ENCODE results near the gene SPNS1. TPM values are rescaled to one million over a fixed set of nuclear protein-coding genes. Genes with fewer than 3 reads are reported as not detected.
"Not testable (repeated sequence)": the region's sequence is repeated elsewhere in the genome, so short reads cannot be mapped to it uniquely, and the experiment has no call there.

The SPNS1 gene
- total RNA-seq, 1 donor from 2014 or later = 68.4 TPM

DNA sequence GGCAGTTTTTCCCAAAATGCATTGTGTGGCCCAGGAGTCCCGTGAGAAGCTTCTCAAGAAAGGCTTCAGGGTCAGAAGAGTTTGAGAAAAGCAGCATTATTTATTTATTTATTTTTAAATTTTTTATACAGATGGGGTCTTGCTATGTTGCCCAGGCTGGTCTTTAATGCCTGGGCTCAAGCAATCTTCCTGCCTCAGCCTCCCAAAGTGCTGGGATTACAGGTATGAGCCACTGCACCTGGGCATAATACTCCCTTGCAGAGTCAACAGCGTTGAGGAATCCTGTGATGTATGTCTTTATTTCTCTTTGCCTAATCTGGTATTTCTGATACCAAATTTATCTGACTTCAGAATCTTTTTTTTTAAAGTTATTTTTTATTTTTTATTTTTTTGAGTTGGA, 25.4 kb downstream of the SPNS1 start:
- no peaks in the 10 kb centered on the region for H3K9me3 Mint-ChIP-seq (ENCODE audit: unreplicated experiment)
- no peak overlapping the region for H3K4me3 Mint-ChIP-seq (ENCODE audit: unreplicated experiment)
- H3K36me3 Mint-ChIP-seq (ENCODE audit: low read depth, unreplicated experiment) = no peaks in the 10 kb centered on the region
- H3K27me3 Mint-ChIP-seq (ENCODE audit: unreplicated experiment) = peaks cover 1% of the 10 kb centered on the region
- no peak for DNase-seq (ENCODE audit: low spot score)
- H3K4me1 Mint-ChIP-seq (ENCODE audit: unreplicated experiment) = no peaks in the 10 kb centered on the region
- no peak overlapping the region for H3K27ac Mint-ChIP-seq (ENCODE audit: unreplicated experiment)
- TF ChIP-seq, protein P1, sequence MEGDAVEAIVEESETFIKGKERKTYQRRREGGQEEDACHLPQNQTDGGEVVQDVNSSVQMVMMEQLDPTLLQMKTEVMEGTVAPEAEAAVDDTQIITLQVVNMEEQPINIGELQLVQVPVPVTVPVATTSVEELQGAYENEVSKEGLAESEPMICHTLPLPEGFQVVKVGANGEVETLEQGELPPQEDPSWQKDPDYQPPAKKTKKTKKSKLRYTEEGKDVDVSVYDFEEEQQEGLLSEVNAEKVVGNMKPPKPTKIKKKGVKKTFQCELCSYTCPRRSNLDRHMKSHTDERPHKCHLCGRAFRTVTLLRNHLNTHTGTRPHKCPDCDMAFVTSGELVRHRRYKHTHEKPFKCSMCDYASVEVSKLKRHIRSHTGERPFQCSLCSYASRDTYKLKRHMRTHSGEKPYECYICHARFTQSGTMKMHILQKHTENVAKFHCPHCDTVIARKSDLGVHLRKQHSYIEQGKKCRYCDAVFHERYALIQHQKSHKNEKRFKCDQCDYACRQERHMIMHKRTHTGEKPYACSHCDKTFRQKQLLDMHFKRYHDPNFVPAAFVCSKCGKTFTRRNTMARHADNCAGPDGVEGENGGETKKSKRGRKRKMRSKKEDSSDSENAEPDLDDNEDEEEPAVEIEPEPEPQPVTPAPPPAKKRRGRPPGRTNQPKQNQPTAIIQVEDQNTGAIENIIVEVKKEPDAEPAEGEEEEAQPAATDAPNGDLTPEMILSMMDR (IDR thresholded peaks at IDR 0.05; ENCODE audit: unreplicated experiment) = no peak

DNA sequence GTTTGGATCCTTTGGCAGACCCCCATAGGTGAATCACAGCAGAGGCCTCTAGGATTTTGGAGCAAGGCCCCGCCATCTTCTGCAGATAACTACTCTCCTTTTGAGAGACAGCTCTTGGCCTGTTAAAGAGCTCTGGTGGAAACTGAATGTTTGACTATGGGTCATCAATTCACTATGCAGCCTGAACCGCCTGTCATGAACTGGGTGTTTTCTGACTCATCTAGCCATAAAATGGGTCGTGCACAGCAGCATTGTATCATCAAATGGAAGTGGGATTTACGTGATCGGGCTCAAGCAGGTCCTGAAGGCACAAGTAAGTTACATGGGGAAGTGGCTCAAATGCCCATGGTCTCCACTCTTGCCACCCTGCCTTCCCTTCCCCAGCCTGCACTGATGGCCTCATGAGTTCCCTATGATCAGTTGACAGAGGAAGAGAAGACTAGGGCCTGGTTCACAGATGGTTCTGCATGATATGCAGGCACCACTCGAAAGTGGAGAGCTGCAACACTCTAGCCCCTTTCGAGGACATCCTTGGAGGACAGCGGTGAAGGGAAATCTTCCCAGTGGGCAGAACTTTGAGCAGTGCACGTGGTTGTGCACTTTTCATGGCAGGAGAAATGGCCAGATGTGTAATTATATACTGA, 30.0 kb downstream of the SPNS1 start:
- H3K36me3 Mint-ChIP-seq (ENCODE audit: low read depth, unreplicated experiment); H3K27me3 Mint-ChIP-seq (ENCODE audit: unreplicated experiment); H3K27ac Mint-ChIP-seq (ENCODE audit: unreplicated experiment); DNase-seq (ENCODE audit: low spot score); H3K4me3 Mint-ChIP-seq (ENCODE audit: unreplicated experiment); H3K9me3 Mint-ChIP-seq (ENCODE audit: unreplicated experiment); H3K4me1 Mint-ChIP-seq (ENCODE audit: unreplicated experiment): not testable (repeated sequence)

DNA sequence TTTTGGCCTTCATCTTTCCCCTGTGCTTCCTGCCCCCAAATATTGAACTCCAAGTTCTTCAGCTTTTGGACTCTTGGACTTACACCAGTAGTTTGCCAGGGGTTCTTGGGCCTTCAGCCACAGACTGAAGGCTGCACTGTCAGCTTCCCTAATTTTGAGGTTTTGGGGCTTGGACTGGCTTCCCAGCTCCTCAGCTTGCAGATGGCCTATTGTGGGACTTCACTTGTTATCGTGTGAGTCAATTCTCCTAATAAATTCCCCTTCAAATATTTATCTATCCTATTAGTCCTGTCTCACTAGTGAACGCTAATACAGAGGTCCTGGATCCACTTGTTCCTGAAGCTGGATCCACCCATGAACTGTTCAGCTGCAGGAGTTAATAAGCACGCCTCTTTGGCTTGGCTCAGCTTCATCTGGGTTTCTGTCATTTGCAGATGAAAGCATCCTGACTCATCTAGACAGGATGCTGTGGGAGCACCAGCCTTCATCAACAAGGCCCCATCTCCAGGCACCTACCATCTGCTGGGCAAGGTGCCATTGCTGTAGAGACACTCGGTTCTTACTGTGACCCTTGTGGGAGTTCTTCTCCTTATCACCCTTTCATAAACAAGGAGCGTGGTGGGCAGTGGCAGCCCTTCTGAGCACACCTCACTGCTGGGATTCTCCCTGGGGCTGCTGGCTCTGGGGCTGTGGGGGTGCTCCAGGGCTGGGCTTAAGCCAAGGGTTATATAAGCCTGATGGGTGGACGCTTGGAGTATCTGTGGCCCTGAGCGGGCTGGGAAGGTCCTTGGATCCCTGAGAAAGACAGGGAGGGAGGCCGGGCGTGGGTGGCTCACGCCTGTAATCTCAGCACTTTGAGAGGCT, 33.4 kb downstream of the SPNS1 start:
- no peak overlapping the region for H3K4me3 Mint-ChIP-seq (ENCODE audit: unreplicated experiment)

DNA sequence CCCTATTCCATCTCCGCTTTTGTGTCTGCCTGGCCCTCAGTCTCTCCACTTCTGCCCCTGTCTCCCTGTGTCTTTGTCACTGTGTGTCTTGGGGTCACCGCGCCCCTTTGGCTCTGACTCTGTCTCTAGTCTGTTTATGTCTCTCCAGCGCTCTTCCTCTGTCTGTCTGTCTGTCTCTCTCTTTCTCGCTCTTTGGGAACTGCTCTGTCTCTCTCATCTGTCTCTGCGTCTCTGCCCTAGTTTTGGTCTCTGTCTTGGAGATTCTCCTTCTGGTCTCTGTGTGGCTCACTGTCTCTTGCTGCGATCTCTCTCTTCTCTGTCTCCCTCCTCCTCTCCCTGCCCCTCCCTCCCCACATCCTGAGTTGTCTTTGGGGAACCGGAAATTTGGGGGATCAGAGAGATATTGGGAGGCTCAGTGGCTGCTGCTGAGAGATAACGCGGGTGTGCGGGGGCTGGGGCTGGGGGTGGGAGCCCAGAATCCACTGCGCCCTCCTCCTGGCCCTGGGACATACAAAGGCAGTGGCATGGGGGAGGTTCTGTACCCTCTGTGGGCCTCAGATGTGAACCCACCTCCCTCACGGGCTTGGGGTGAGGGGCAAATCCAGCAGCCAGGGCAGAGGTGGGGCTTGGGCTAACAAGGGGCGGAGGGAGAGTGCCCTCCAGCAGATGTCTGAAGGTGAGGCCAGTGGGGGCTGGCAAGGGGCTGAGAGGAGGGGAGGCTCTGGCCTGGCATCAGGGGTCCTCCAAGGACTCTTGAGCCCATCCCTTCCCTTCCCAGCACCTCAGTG, 34.7 kb downstream of the SPNS1 start:
- H3K27ac Mint-ChIP-seq (ENCODE audit: unreplicated experiment) = no peak overlapping the region
- no peaks in the 10 kb centered on the region for H3K4me1 Mint-ChIP-seq (ENCODE audit: unreplicated experiment)
- no peaks in the 10 kb centered on the region for H3K36me3 Mint-ChIP-seq (ENCODE audit: low read depth, unreplicated experiment)
- no peak for DNase-seq (ENCODE audit: low spot score)
- H3K4me3 Mint-ChIP-seq (ENCODE audit: unreplicated experiment) = no peak overlapping the region
- H3K9me3 Mint-ChIP-seq (ENCODE audit: unreplicated experiment) = no peaks in the 10 kb centered on the region
- TF ChIP-seq, protein P1 (IDR thresholded peaks at IDR 0.05; ENCODE audit: unreplicated experiment) = no peak
- H3K27me3 Mint-ChIP-seq (ENCODE audit: unreplicated experiment) = peaks cover 8% of the 10 kb centered on the region

More for the DNA sequence above, 33.4 kb downstream of the SPNS1 start:
- Mint-ChIP-seq H3K9me3 (ENCODE audit: unreplicated experiment) (no peaks in the 10 kb centered on the region), H3K36me3 (ENCODE audit: low read depth, unreplicated experiment) (no peaks in the 10 kb centered on the region), H3K27me3 (ENCODE audit: unreplicated experiment) (peaks cover 8% of the 10 kb centered on the region), H3K4me1 (ENCODE audit: unreplicated experiment) (no peaks in the 10 kb centered on the region), H3K27ac (ENCODE audit: unreplicated experiment) (no peak overlapping the region)
- TF ChIP-seq, protein P1 (IDR thresholded peaks at IDR 0.05; ENCODE audit: unreplicated experiment) = no peak
- DNase-seq (ENCODE audit: low spot score) = no peak

DNA sequence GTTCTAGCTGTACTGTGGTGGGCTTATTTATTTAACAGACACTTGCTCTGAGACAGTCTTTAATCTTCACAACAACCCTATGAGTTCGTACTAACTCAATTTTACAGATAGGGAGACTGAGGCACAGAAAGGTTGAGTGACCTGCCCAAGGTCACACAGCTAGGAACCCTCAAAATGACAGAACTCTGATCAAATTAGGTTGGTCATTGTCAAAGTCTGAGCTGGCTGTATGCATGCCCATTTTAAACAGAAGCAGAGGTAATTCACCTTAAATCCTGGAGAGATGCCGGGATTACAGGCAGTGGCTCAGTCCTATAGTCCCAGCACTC, 35.2 kb downstream of the SPNS1 start:
- H3K27me3 Mint-ChIP-seq (ENCODE audit: unreplicated experiment) = peaks cover 8% of the 10 kb centered on the region
- H3K4me3 Mint-ChIP-seq (ENCODE audit: unreplicated experiment) = no peak overlapping the region
- H3K4me1 Mint-ChIP-seq (ENCODE audit: unreplicated experiment) = no peaks in the 10 kb centered on the region
- TF ChIP-seq, protein P1 (IDR thresholded peaks at IDR 0.05; ENCODE audit: unreplicated experiment) = no peak
- H3K27ac Mint-ChIP-seq (ENCODE audit: unreplicated experiment) = no peak overlapping the region
- no peaks in the 10 kb centered on the region for H3K36me3 Mint-ChIP-seq (ENCODE audit: low read depth, unreplicated experiment)
- no peaks in the 10 kb centered on the region for H3K9me3 Mint-ChIP-seq (ENCODE audit: unreplicated experiment)
- DNase-seq (ENCODE audit: low spot score) = no peak
